Measurements from ENCODE around the gene SELENOP. TPM values are rescaled to one million over a fixed set of nuclear protein-coding genes. Genes with fewer than 3 reads are reported as not detected.
"Not testable (repeated sequence)": the region's sequence is repeated elsewhere in the genome, so short reads cannot be mapped to it uniquely, and the experiment has no call there.

Gene SELENOP
- total RNA-seq, 2 experiments from 2014 or later, result 0.13 to 0.43 TPM

DNA sequence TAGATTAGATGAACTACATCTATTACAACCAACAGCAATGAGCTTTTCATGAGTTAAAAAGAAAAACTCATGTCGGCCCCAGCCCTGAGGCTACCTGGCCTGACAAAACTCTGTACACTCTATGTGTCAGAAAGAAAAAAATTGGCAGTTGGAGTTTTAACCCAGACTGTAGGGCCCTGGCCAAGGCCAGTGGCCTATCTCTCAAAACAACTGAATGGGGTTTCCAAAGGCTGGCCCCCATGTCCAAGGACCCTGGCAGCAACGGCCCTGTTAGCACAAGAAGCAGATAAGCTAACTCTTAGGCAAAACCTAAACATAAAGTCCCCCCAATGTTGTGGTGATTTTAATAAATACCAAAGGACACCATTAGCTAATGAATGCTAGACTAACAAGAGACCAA lies 4.9 kb upstream of the SELENOP start:
- H3K36me3 Mint-ChIP-seq (ENCODE audit: low read depth); H3K4me3 Mint-ChIP-seq; H3K27me3 Mint-ChIP-seq; CTCF ChIA-PET; H3K4me1 Mint-ChIP-seq; H3K27ac Mint-ChIP-seq; POLR2A ChIA-PET; DNase-seq; H3K9me3 Mint-ChIP-seq: not testable (repeated sequence)

DNA sequence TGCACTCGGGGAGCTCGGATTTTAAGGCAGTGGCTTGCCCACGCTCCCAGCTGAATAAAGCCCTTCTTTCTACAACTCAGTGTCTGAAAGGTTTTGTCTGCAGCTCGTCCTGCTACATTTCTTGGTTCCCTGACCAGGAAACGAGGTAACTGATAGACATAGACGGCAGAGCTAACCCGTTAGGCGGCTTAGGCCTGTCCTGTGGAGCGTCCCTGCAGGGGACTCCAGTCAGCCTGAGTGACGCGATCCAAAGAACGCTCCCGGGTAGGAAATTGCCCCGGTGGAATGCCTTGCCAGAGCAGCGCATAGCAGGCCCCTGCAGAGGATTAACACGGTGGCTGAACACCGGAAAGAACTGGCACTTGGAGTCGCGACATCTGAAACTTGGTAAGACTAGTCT lies 1.8 kb upstream of the SELENOP start:
- Mint-ChIP-seq H3K4me1 (no peaks in the 10 kb centered on the region), H3K27me3 (peaks cover 1% of the 10 kb centered on the region), H3K4me3 (no peak overlapping the region), H3K27ac (no peak overlapping the region), H3K9me3 (no peaks in the 10 kb centered on the region), H3K36me3 (ENCODE audit: low read depth) (no peaks in the 10 kb centered on the region)
- no peak for DNase-seq
- ChIA-PET CTCF (no interaction called here), POLR2A (no interaction called here)

DNA sequence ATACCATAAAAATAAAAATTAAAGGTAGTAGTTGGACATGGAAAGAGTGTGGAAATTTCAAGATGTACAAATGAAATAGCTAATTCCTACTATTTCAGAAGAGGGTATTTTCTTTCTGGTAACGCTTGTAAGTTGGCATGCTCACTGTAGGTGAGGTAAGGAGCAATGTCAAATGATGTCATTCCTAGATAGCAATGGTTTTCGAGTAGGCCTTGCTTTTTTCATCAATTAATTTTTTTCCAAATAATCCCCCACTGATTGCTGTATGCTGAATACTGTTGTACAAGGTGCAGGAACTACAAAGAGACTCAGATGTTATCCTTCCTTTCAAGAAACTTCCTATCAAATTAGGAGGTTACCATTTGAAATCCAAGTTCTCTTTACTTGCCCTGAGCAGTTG lies 928 bp upstream of the SELENOP start:
- POLR2A ChIA-PET, result no interaction called here
- H3K9me3 Mint-ChIP-seq, result no peaks in the 10 kb centered on the region
- H3K4me1 Mint-ChIP-seq, result no peaks in the 10 kb centered on the region
- no peak overlapping the region for H3K27ac Mint-ChIP-seq
- no peaks in the 10 kb centered on the region for H3K36me3 Mint-ChIP-seq (ENCODE audit: low read depth)
- H3K4me3 Mint-ChIP-seq, result no peak overlapping the region
- no peak for DNase-seq
- H3K27me3 Mint-ChIP-seq, result peaks cover 1% of the 10 kb centered on the region
- CTCF ChIA-PET, result interaction anchor here (0.7 kb wide), 2 partner anchors 78 to 390 kb away, joined by 3 to 4 read pairs; no protein-coding TSS in a partner anchor

DNA sequence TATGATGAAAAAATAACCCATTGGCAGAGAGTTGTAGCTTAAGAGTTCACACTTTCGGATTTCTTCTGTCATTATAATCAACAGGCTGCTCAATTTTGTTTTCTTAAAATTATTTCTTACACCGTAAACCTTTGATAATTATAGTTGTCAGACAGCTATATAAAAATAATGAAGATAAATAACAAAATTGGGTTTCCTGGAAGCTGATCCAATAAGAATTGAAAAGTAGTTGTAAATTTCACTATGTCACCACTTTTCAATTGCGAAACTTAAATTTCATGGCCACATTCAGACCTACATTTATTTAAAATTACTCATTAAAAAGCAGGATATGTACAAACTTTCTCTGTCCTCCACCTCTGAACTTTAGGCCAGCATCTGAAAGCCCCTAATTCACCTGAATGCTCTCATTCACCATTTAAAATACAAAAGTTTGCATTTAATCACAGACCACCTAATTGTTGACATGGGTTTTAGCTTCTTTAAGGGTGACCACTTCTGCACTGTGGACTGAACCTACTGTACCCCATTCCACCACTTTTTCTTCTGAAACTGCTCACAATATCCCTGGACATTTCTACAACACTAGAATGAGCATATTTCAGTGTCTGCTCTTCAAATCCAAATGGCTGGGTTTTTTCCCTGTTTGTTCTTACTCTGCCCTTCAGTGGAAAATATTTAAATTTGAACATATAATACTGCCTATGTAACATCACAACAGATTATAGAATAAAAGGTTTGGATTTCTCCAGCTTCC lies 680 bp downstream of the SELENOP start:
- no peaks in the 10 kb centered on the region for H3K4me1 Mint-ChIP-seq
- H3K27ac Mint-ChIP-seq, result no peak overlapping the region
- H3K4me3 Mint-ChIP-seq, result no peak overlapping the region
- peaks cover 1% of the 10 kb centered on the region for H3K27me3 Mint-ChIP-seq
- no peaks in the 10 kb centered on the region for H3K9me3 Mint-ChIP-seq
- ChIA-PET CTCF (interaction anchor here (1.4 kb wide), 1 partner anchor 23 kb away, joined by 3 read pairs; no protein-coding TSS in a partner anchor), POLR2A (no interaction called here)
- DNase-seq, result no peak
- no peaks in the 10 kb centered on the region for H3K36me3 Mint-ChIP-seq (ENCODE audit: low read depth)

DNA sequence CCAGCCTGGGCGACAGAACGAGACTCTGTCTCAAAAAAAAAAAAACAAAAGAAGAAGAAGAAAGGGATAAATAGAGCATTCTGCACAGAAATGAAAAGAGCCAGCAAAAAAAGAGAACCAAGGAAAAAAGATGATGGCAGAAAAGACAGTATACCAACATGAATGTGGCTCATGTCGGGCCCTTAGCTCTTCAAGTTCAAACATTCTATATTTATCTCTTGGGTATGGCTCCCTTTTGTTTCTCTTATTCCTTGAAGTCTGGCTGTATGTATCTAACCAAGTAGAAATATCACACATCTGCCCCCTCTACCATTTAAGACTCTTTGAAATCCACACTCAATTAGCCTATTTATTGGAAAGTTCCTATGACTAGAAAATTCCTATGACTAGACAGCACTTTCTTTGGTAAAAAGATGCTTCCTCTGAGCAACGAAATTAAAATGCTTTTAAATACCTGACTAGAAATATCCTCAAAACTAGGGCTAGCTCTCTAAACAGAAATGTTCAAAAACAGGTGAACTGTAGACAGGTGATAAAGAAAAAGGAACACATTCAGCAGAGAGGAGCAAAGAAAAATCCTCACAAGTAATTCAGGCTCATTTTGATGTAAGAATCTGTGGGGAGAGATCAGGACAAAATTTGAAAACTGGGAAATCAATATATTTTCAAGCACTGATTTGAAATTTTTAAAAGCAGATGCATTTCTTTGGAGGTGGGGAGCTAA lies 2.6 kb downstream of the SELENOP start:
- H3K27ac Mint-ChIP-seq, result no peak overlapping the region
- H3K9me3 Mint-ChIP-seq, result no peaks in the 10 kb centered on the region
- no peak overlapping the region for H3K4me3 Mint-ChIP-seq
- ChIA-PET POLR2A (no interaction called here), CTCF (no interaction called here)
- H3K4me1 Mint-ChIP-seq, result no peaks in the 10 kb centered on the region
- H3K36me3 Mint-ChIP-seq (ENCODE audit: low read depth), result no peaks in the 10 kb centered on the region
- H3K27me3 Mint-ChIP-seq, result peaks cover 1% of the 10 kb centered on the region
- no peak for DNase-seq

DNA sequence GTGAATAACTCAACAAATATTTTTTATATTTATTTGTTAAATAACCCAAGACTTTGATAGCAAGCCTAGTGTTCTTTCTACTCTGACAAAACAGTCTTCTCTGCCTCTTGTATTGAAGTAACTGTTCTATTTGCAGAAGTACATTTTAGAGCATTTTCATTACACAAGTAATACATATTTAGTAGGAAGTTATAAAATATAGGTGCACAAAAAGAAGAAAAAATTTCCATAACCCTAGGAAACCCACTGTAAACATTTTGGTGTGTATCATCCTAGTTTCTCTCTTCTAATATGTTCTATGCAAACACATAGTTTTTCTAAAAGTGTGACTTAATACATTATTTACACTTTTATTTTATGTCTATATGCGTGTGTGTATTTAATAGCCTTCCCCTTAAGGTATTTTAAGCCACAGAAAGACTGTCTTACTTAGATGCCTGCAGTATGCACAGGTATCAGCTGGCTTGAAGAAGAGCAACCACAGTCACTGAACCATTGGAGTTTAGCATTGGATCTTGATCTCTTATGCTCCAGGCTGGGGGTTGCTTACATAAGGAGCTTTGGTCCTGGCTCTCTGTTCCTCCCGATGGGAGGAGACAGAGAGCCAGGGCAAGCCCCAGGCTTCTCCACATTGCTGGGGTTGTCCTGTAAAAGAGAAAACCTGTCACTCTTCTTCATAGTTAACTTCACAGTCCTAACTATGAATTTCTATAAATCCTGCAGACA lies 3.8 kb downstream of the SELENOP start:
- no peak overlapping the region for H3K4me3 Mint-ChIP-seq
- ChIA-PET POLR2A (no interaction called here), CTCF (no interaction called here)
- no peaks in the 10 kb centered on the region for H3K9me3 Mint-ChIP-seq
- H3K27ac Mint-ChIP-seq, result no peak overlapping the region
- H3K36me3 Mint-ChIP-seq (ENCODE audit: low read depth), result no peaks in the 10 kb centered on the region
- peaks cover 1% of the 10 kb centered on the region for H3K27me3 Mint-ChIP-seq
- no peak for DNase-seq
- no peaks in the 10 kb centered on the region for H3K4me1 Mint-ChIP-seq

DNA sequence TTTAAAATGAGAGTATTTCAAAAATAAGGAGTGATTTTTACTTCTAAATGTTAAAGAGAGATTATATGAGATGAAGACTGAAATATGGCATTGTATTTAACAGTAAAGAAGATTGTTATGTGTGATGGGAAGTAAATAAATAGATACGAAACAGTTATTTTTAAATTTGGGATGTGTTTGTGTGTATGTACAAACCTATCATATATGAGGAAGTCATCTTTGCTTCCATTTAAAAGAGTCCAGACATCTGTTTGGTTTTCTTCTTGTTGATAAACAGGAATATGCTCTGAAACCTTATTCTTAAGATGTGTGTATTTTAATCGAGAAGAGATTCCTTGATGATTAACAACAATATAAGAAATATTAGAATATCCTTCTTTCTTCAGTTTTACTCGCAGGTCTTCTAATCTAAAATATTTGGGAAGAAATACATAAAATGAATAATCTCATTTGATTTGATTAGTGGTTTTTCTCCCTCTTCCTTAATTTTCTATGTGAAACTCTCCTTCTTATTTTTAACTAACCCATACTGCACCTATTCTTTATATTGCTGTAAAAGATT lies 4.9 kb downstream of the SELENOP start:
- no peaks in the 10 kb centered on the region for H3K4me1 Mint-ChIP-seq
- H3K27ac Mint-ChIP-seq, result no peak overlapping the region
- no peak overlapping the region for H3K4me3 Mint-ChIP-seq
- POLR2A ChIA-PET, result no interaction called here
- DNase-seq, result no peak
- peaks cover 1% of the 10 kb centered on the region for H3K27me3 Mint-ChIP-seq
- no peaks in the 10 kb centered on the region for H3K36me3 Mint-ChIP-seq (ENCODE audit: low read depth)
- CTCF ChIA-PET, result no interaction called here
- H3K9me3 Mint-ChIP-seq, result no peaks in the 10 kb centered on the region

DNA sequence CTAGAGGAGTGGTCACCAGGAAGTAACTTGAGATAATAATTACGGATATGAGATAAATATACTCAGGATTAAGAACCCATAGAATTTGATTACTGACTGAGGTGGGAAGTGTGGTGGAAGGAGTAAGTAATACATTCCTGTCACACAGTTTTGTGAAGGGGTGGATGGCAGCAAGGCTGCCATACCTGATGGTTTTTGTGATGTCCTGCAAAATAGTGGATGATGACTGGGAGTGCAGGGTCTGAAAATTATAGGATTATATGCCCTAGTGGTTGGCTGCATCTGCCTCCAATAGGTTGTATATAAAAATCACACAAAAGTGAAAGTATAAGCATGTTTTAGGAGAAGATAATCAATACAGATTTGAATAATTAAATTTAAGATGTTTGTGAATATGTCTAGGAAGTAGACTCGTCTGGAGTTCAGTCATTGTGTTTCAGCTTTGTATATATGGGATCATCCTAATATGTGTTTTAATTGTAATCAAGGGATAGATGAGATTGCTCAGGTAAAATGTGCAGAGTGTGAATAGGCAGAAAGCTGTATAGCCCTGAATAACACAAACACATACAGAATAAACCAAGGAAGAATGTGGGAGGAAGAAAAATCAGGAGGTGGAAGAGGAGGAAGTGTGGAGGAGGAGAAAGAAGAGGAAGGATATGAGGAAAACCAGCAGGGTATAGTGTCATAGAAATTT lies 5.5 kb downstream of the SELENOP start:
- Mint-ChIP-seq H3K36me3 (ENCODE audit: low read depth) (no peaks in the 10 kb centered on the region), H3K27me3 (peaks cover 1% of the 10 kb centered on the region), H3K4me1 (no peaks in the 10 kb centered on the region), H3K4me3 (no peak overlapping the region), H3K27ac (no peak overlapping the region), H3K9me3 (no peaks in the 10 kb centered on the region)
- POLR2A ChIA-PET, result no interaction called here
- CTCF ChIA-PET, result no interaction called here
- DNase-seq, result no peak

DNA sequence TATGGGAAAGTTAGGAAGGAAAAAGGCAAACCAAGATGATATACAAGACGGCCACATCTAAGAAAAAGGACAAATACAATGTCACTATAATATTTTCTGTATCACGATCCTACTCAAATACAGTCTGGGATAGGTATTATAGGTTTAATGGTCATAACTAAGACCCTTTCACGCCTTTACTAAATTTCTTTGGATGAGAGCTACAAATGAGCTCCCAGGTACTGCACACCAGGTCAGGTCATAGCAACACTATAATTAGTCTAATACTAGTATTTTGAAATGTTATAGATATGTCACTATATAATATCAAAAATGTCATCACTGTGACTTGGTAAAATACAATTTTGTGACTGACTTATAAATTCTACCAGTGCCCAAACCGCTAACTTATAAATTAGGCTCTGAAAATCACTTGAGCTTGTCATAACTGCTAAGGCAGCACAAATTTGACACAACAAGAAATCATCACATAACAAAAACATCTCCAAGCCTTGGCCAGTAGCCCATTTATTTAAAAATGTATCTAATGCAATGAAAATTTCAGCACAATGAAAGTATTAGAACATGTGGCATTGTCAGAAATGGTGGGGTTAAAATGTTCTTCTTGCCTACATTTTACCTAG lies 6.9 kb downstream of the SELENOP start:
- ChIA-PET CTCF (no interaction called here), POLR2A (no interaction called here)
- no peaks in the 10 kb centered on the region for H3K4me1 Mint-ChIP-seq
- H3K36me3 Mint-ChIP-seq (ENCODE audit: low read depth), result no peaks in the 10 kb centered on the region
- no peak overlapping the region for H3K27ac Mint-ChIP-seq
- no peak for DNase-seq
- no peaks in the 10 kb centered on the region for H3K27me3 Mint-ChIP-seq
- H3K9me3 Mint-ChIP-seq, result no peaks in the 10 kb centered on the region
- no peak overlapping the region for H3K4me3 Mint-ChIP-seq

DNA sequence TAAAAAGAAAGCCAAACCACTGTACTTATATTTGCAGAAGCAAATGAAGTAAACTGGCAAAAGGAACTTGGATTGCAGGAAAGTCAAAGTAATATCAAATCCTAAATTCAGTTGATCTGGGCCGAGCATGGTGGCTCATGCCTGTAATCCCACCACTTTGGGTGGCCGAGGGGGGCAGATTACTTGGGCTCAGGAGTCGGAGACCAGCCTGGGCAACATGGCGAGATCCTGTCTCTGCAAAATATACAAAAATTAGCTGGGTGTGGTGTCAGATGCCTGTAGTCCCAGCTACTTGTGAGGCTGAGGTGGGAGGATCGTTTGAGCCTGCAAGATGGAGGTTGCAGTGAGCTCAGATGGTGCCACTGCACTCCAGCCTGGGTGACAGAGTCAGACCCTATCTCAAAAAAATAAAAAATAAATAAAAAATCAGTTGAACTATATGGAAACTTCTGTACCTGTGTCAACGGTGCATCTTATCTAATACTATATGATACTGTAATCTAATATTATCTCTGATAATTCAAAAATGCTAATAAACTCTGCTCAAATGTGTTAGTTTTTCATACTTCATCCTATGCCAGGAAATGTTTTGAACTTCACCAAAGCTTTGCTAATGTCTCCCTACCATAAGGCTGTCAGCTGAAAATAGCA lies 10.1 kb downstream of the SELENOP start:
- H3K4me3 Mint-ChIP-seq, result no peak overlapping the region
- no peak for DNase-seq
- H3K36me3 Mint-ChIP-seq (ENCODE audit: low read depth), result peaks cover 6% of the 10 kb centered on the region
- CTCF ChIA-PET, result interaction anchor here (1.3 kb wide), 1 partner anchor 88 kb away, joined by 3 read pairs; no protein-coding TSS in a partner anchor
- H3K27ac Mint-ChIP-seq, result no peak overlapping the region
- no peaks in the 10 kb centered on the region for H3K4me1 Mint-ChIP-seq
- no peaks in the 10 kb centered on the region for H3K27me3 Mint-ChIP-seq
- no peaks in the 10 kb centered on the region for H3K9me3 Mint-ChIP-seq
- POLR2A ChIA-PET, result no interaction called here

DNA sequence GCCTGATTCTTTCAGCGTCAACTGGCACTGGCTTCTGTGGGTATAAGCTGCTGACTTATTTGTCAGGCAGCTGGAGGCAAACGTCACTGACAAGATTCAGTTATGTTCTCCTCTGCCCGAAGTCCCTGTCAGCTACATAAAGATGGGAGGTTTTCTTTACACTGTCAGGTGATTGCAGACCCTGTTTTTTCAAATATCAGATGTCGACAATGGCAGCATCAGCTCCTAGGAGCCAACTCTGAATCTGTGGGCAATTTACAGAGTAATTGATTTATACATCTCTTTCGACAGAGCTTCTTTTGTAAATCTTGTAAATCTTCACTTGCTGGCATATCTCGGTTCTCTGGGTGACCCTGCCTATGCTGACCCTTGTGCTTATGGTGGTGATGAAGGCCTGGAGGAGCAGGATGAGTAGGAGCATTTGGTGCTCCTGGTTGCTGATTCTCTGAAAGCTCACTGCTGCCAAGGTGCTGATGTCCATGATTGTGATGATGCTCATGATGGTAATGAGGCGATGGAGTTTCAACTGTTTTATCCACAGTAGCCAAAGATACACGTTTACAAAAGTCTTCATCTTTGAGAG lies 10.9 kb downstream of the SELENOP start:
- Mint-ChIP-seq H3K27ac (no peak overlapping the region), H3K36me3 (ENCODE audit: low read depth) (peaks cover 6% of the 10 kb centered on the region), H3K27me3 (no peaks in the 10 kb centered on the region), H3K9me3 (no peaks in the 10 kb centered on the region), H3K4me1 (no peaks in the 10 kb centered on the region), H3K4me3 (no peak overlapping the region)
- DNase-seq, result no peak
- ChIA-PET CTCF (interaction anchor here (1.3 kb wide), 1 partner anchor 89 kb away, joined by 3 read pairs; no protein-coding TSS in a partner anchor), POLR2A (no interaction called here)

DNA sequence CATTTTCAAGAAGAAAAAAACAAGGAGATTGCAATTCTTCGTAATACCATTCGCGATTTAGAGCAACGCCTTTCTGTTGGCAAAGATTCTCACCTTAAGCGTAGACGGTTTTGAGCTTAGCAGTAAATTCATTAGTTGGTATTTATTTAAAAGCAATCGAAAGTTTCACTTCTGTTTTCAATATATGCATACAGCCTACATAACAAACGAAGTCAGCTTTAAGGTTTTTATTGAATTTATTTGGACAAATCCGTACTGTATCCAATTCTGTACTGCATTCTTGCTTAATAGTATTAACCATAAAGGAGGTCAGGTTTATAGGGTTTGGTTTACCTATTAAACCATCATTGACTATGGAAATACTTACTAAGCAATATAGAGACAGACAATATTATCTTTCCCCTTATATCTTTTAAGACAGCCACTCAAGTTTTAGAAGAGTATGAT lies 12.0 kb downstream of the SELENOP start:
- Mint-ChIP-seq H3K27ac (no peak overlapping the region), H3K4me1 (no peaks in the 10 kb centered on the region), H3K36me3 (ENCODE audit: low read depth) (peaks cover 6% of the 10 kb centered on the region), H3K9me3 (peaks cover 2% of the 10 kb centered on the region), H3K27me3 (no peaks in the 10 kb centered on the region), H3K4me3 (no peak overlapping the region)
- CTCF ChIA-PET, result no interaction called here
- DNase-seq, result no peak
- POLR2A ChIA-PET, result no interaction called here
